ENCODE results near the gene TBC1D1.

DNA sequence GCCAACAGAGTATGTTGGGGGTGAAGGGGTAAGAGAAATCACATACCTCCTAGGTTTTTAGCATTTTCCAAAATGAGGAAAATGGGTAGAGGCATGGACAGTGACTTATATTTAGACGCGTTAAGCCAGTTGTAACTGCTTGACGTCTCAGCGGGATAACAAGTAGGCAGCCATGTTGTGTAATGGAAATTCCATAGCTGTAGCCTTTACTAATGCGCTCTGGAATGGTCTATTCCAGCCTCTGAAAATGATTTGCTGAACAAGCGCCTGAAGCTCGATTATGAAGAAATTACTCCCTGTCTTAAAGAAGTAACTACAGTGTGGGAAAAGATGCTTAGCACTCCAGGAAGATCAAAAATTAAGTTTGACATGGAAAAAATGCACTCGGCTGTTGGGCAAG, 204.8 kb downstream of the TBC1D1 start:
- TF ChIP-seq POLR2A (IDR thresholded peaks at IDR 0.05; ENCODE audit: low read depth, low read length) = no peak
- TF ChIP-seq, protein P1, sequence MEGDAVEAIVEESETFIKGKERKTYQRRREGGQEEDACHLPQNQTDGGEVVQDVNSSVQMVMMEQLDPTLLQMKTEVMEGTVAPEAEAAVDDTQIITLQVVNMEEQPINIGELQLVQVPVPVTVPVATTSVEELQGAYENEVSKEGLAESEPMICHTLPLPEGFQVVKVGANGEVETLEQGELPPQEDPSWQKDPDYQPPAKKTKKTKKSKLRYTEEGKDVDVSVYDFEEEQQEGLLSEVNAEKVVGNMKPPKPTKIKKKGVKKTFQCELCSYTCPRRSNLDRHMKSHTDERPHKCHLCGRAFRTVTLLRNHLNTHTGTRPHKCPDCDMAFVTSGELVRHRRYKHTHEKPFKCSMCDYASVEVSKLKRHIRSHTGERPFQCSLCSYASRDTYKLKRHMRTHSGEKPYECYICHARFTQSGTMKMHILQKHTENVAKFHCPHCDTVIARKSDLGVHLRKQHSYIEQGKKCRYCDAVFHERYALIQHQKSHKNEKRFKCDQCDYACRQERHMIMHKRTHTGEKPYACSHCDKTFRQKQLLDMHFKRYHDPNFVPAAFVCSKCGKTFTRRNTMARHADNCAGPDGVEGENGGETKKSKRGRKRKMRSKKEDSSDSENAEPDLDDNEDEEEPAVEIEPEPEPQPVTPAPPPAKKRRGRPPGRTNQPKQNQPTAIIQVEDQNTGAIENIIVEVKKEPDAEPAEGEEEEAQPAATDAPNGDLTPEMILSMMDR (IDR thresholded peaks at IDR 0.05; ENCODE audit: extremely low read depth in 1 of 2, insufficient read depth in 1 of 2, low read depth in 1 of 2, low read length in 2 of 2) = no peak
- no peak for TF ChIP-seq POLR2AphosphoS5 (IDR thresholded peaks at IDR 0.05; ENCODE audit: insufficient read depth, low read depth, low read length)
- TF ChIP-seq, protein P2, sequence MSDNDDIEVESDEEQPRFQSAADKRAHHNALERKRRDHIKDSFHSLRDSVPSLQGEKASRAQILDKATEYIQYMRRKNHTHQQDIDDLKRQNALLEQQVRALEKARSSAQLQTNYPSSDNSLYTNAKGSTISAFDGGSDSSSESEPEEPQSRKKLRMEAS (IDR thresholded peaks at IDR 0.05; ENCODE audit: insufficient read depth, insufficient read length) = no peak
- no peak for TF ChIP-seq MYC (IDR thresholded peaks at IDR 0.05; ENCODE audit: low read depth, low read length)
- TF ChIP-seq EZH2 (IDR thresholded peaks at IDR 0.05; ENCODE audit: borderline replicate concordance, low read depth, low read length, severe bottlenecking) = no peak

Data from endothelial cell of umbilical vein (primary cell).